ENCODE results near the gene FKBP1C. TPM values are rescaled to one million over a fixed set of nuclear protein-coding genes. Genes with fewer than 3 reads are reported as not detected.

FKBP1C gene
- total RNA-seq, 1 donor from 2014 or later = not detected

Other genes with a start within 250 kb of the FKBP1C start
- not detected for gene LGSN, start 108.5 kb downstream of the FKBP1C start, total RNA-seq

Data from esophagus mucosa (tissue), 1 donor.